H1 (cell line): Measurements from ENCODE around the gene PALM. TPM values are rescaled to one million over a fixed set of nuclear protein-coding genes. Genes with fewer than 3 reads are reported as not detected.

Experiments
- CTCF ChIA-PET: fragments of 300-600 bp; sonication (Branson Sonifier 250); formaldehyde crosslinking; loops from one replicate; lab custom pipeline; 2021; ENCODE audit not compliant: partially characterized antibody; lab: Charles Lee
- POLR2A ChIA-PET: fragments of 300-600 bp; sonication (Branson Sonifier 250); formaldehyde crosslinking; loops from one replicate; lab custom pipeline; 2021; ENCODE audit warnings: inconsistent platforms; ENCODE audit not compliant: partially characterized antibody; lab: Charles Lee
- DNase-seq, 2 experiments: peaks; one replicate each; pipeline versions ENCODE4 v3.0.0 to v3.0.0-alpha.2; 2010 to 2022; ENCODE audit warnings: low spot score in 2 of 2, low read depth in 1 of 2, mixed read lengths in 1 of 2
- FAIRE-seq: peaks from 2 replicates; lab custom pipeline; 2011; peaks lifted over from hg19 to GRCh38; lab: Jason Lieb, UNC
- H2AFZ ChIP-seq: 2 replicates; pipeline ENCODE4 v1.8.1; 2012; ENCODE audit warnings: low read length, inconsistent platforms
- H2AK5ac ChIP-seq: 2 replicates; pipeline ENCODE4 v1.6.1; 2013; ENCODE audit warnings: low read depth, low read length
- H2BK120ac ChIP-seq: replicated peaks from 2 replicates; pipeline ENCODE3; 2013; ENCODE audit warnings: low read depth, low read length, inconsistent platforms
- H2BK12ac ChIP-seq: 2 replicates; pipeline ENCODE4 v1.6.1; 2013; ENCODE audit warnings: low read depth, low read length
- H2BK15ac ChIP-seq: 2 replicates; pipeline ENCODE4 v1.6.1; 2013; ENCODE audit warnings: low read length
- H2BK20ac ChIP-seq: 2 replicates; pipeline ENCODE4 v1.6.1; 2013; ENCODE audit warnings: low read length
- H2BK5ac ChIP-seq: 2 replicates; pipeline ENCODE4 v1.6.1; 2013; ENCODE audit warnings: low read depth, low read length
- H3K14ac ChIP-seq: 2 replicates; pipeline ENCODE4 v1.6.1; 2013; ENCODE audit warnings: inconsistent platforms; ENCODE audit not compliant: insufficient read length
- H3K18ac ChIP-seq: 2 replicates; pipeline ENCODE4 v1.6.1; 2013; ENCODE audit warnings: low read length; ENCODE audit errors: extremely low read depth
- H3K23ac ChIP-seq: 2 replicates; pipeline ENCODE4 v1.6.1; 2013; ENCODE audit warnings: inconsistent platforms; ENCODE audit not compliant: insufficient read length
- H3K23me2 ChIP-seq: 2 replicates; pipeline ENCODE4 v1.6.1; 2013; ENCODE audit warnings: low read depth, low read length
- H3K27ac ChIP-seq: 2 replicates; pipeline ENCODE4 v1.6.1; 2011; ENCODE audit warnings: low read depth, low read length, inconsistent platforms
- H3K27me3 ChIP-seq, 4 experiments: replicated peaks in 1 of 4; 1 replicate in 1 of 4; 2 replicates in 3 of 4; pipeline versions ENCODE4 v1.6.1 to v1.8.1; 2011 to 2013; ENCODE audit warnings: low read length in 3 of 4, mild to moderate bottlenecking in 3 of 4, inconsistent platforms in 2 of 4, mixed read lengths in 2 of 4, moderate library complexity in 1 of 4; ENCODE audit not compliant: control insufficient read depth in 3 of 4, insufficient read depth in 3 of 4; ENCODE audit errors: extremely low read depth in 1 of 4
- H3K36me3 ChIP-seq, 4 experiments: 2 replicates each; pipeline versions ENCODE4 v1.6.1 to v1.8.1; 2011 to 2013; ENCODE audit warnings: mild to moderate bottlenecking in 4 of 4, low read length in 3 of 4, moderate library complexity in 2 of 4, control low read depth in 1 of 4, inconsistent platforms in 1 of 4; ENCODE audit not compliant: insufficient read depth in 4 of 4, control insufficient read depth in 2 of 4
- H3K4ac ChIP-seq: replicated peaks from 2 replicates; pipeline ENCODE3; 2013; ENCODE audit warnings: low read length, low read depth, mixed read lengths, inconsistent platforms; ENCODE audit not compliant: insufficient read length
- H3K4me1 ChIP-seq, 4 experiments: replicated peaks in 1 of 4; 1 replicate in 1 of 4; 2 replicates in 3 of 4; pipeline versions ENCODE4 v1.6.1 to v1.8.1; 2011 to 2013; ENCODE audit warnings: low read length in 3 of 4, inconsistent platforms in 2 of 4, mixed read lengths in 1 of 4; ENCODE audit not compliant: insufficient read depth in 4 of 4, control insufficient read depth in 3 of 4
- H3K4me2 ChIP-seq, 2 experiments: 2 replicates each; pipeline versions ENCODE4 v1.6.1 to v1.8.1; 2011 to 2013; ENCODE audit warnings: low read depth in 2 of 2, low read length in 2 of 2, control low read depth in 1 of 2, inconsistent platforms in 1 of 2, mild to moderate bottlenecking in 1 of 2; ENCODE audit not compliant: insufficient read depth in 1 of 2
- H3K4me3 ChIP-seq, 4 experiments: fragments of 200-600, 300-600 bp in 1 of 4; sonication (generic), shearing (Covaris generic), sonication (Bioruptor Twin) in 1 of 4; 2 replicates each; pipeline versions ENCODE4 v1.5.1 to v1.8.1; 2011 to 2016; ENCODE audit warnings: low read length in 4 of 4, low read depth in 3 of 4, control low read depth in 2 of 4, inconsistent platforms in 2 of 4, mild to moderate bottlenecking in 2 of 4, mixed read lengths in 1 of 4, moderate library complexity in 1 of 4; ENCODE audit not compliant: insufficient read depth in 2 of 4; ENCODE audit errors: extremely low read depth in 1 of 4
- H3K56ac ChIP-seq: replicated peaks from 2 replicates; pipeline ENCODE3; 2013; ENCODE audit warnings: low read depth, mild to moderate bottlenecking, mixed read lengths, low read length, inconsistent platforms; ENCODE audit not compliant: insufficient read length
- H3K79me1 ChIP-seq: 2 replicates; pipeline ENCODE4 v1.6.1; 2013; ENCODE audit warnings: low read depth, low read length, control low read depth
- H3K79me2 ChIP-seq, 2 experiments: 2 replicates each; pipeline versions ENCODE4 v1.6.1 to v1.8.1; 2012 to 2013; ENCODE audit warnings: low read length in 2 of 2, mild to moderate bottlenecking in 2 of 2, inconsistent platforms in 1 of 2; ENCODE audit not compliant: insufficient read depth in 2 of 2, control insufficient read depth in 1 of 2
- H3K9ac ChIP-seq, 4 experiments: replicated peaks in 1 of 4; 1 replicate in 1 of 4; 2 replicates in 3 of 4; pipeline versions ENCODE4 v1.6.1 to v1.8.1; 2011 to 2013; ENCODE audit warnings: low read depth in 3 of 4, low read length in 3 of 4, control low read depth in 2 of 4, mild to moderate bottlenecking in 2 of 4, moderate library complexity in 2 of 4, inconsistent platforms in 1 of 4; ENCODE audit errors: extremely low read depth in 1 of 4
- H3K9me3 ChIP-seq, 2 experiments: 2 replicates each; pipeline versions ENCODE4 v1.6.1 to v1.8.1; 2012 to 2013; ENCODE audit warnings: mild to moderate bottlenecking in 2 of 2, moderate library complexity in 2 of 2, control low read depth in 1 of 2, inconsistent platforms in 1 of 2, low read depth in 1 of 2, low read length in 1 of 2, mixed read lengths in 1 of 2; ENCODE audit not compliant: insufficient read depth in 2 of 2
- H4K20me1 ChIP-seq, 2 experiments: replicated peaks in 1 of 2; 2 replicates each; pipeline versions ENCODE3 to v1.8.1; 2011 to 2013; ENCODE audit warnings: inconsistent platforms in 2 of 2, low read length in 2 of 2, mild to moderate bottlenecking in 1 of 2; ENCODE audit not compliant: insufficient read depth in 2 of 2, control insufficient read depth in 1 of 2
- H4K5ac ChIP-seq: 2 replicates; pipeline ENCODE4 v1.6.1; 2013; ENCODE audit warnings: low read length, low read depth, mixed read lengths, inconsistent platforms; ENCODE audit not compliant: insufficient read length
- H4K8ac ChIP-seq: 2 replicates; pipeline ENCODE4 v1.8.0; 2013; ENCODE audit warnings: mild to moderate bottlenecking, moderate library complexity, low read length, inconsistent platforms; ENCODE audit not compliant: insufficient read depth; ENCODE audit errors: extremely low read depth
- H4K91ac ChIP-seq: replicated peaks from 2 replicates; pipeline ENCODE3; 2013; ENCODE audit warnings: low read length, mixed read lengths, inconsistent platforms; ENCODE audit not compliant: insufficient read length
- ASH2L ChIP-seq: fragments of 200-600, 300-600 bp; sonication (generic); IDR thresholded peaks from one replicate; pipeline ENCODE4 v1.7.1; 2017; ENCODE audit warnings: low read length
- CTBP2 ChIP-seq: IDR thresholded peaks from 2 replicates; pipeline ENCODE4 v1.7.0; 2011; ENCODE audit warnings: borderline replicate concordance, mild to moderate bottlenecking, moderate library complexity, mixed read lengths, low read length; ENCODE audit not compliant: insufficient read depth, insufficient read length
- EP300 ChIP-seq, 2 experiments: IDR thresholded peaks; 1 replicate in 1 of 2; 2 replicates in 1 of 2; pipeline ENCODE4 v1.6.1; 2011 to 2012; ENCODE audit warnings: low read depth in 2 of 2, low read length in 2 of 2, mild to moderate bottlenecking in 2 of 2, borderline replicate concordance in 1 of 2, inconsistent platforms in 1 of 2, moderate library complexity in 1 of 2
- HDAC2 ChIP-seq, 2 experiments: fragments of 300-600 bp in 1 of 2; sonication (generic) in 1 of 2; IDR thresholded peaks; 2 replicates each; pipeline ENCODE4 v1.6.1; 2011 to 2012; ENCODE audit warnings: low read depth in 2 of 2, low read length in 2 of 2, mild to moderate bottlenecking in 2 of 2, moderate library complexity in 2 of 2, borderline replicate concordance in 1 of 2, inconsistent platforms in 1 of 2
- RNF2 ChIP-seq: fragments of 200-900, 300-1000 bp; sonication (generic); IDR thresholded peaks from 2 replicates; pipeline ENCODE4 v1.7.1; 2016; ENCODE audit warnings: borderline replicate concordance, low read depth, mild to moderate bottlenecking, antibody characterized with exemption, low read length; ENCODE audit not compliant: poor library complexity, severe bottlenecking; ENCODE audit errors: missing control alignments
- SIX5 ChIP-seq: IDR thresholded peaks from 2 replicates; pipeline ENCODE4 v1.6.1; 2011; ENCODE audit warnings: mild to moderate bottlenecking, low read depth, low read length
- SP4 ChIP-seq: IDR thresholded peaks from 2 replicates; pipeline ENCODE4 v1.6.1; 2012; ENCODE audit warnings: low read length, inconsistent platforms
- WGBS, 2 experiments: shearing (Covaris generic) in 1 of 2; methylation state at CpG; one replicate each; pipeline versions ENCODE4 v1.1.6 to v1.1.7; 2013 to 2015; ENCODE audit warnings: low lambda C conversion rate in 2 of 2, mixed read lengths in 2 of 2, inconsistent platforms in 1 of 2, low coverage in 1 of 2, missing lambda C conversion rate in 1 of 2; ENCODE audit not compliant: insufficient replicate concordance in 2 of 2, insufficient coverage in 1 of 2, insufficient read length in 1 of 2; ENCODE audit errors: extremely low coverage in 1 of 2, missing lambda C conversion rate in 1 of 2; 5-methylcytosine and 5-hydroxymethylcytosine counted together
- polyA plus RNA-seq, 7 experiments: library from polyadenylated mRNA; depleted of rRNA in 3 of 7; stranded (reverse) in 5 of 7; unstranded in 2 of 7; fragments of >200 nt in 5 of 7; fragments of 200-250 nt in 2 of 7; gene quantifications; 1 replicate in 5 of 7; 2 replicates in 1 of 7; 4 replicates in 1 of 7; pipeline versions ENCODE4 v1.2.1 to v1.2.3, GENCODE V29; 2011 to 2013; ENCODE audit warnings: missing spikeins in 2 of 7, mixed read lengths in 2 of 7
- total RNA-seq: library from RNA; stranded (reverse); fragmentation: NEBNext Ultra II Directional; extraction: Animal tissue kit (Norgen Biotek cat#: 25700); gene quantifications from 2 replicates; pipeline ENCODE4 v1.2.1, GENCODE V29; 2021

The PALM gene
- total and polyA plus RNA-seq, 2 of the 8 experiments (the other 6 are each of a cell fraction or from before 2014, with no cell fraction given) = 5.7 to 16.5 TPM

- H2BK15ac ChIP-seq = no peak overlapping the region
- TF ChIP-seq ASH2L (no peak), SP4 (no peak), SIX5 (no peak), EP300 (IDR thresholded peaks at IDR 0.05; ENCODE audit: borderline replicate concordance in 1 of 2, low read depth in 2 of 2, low read length in 2 of 2) (no peak), CTBP2 (no peak), RNF2 (no peak), HDAC2 (IDR thresholded peaks at IDR 0.05; ENCODE audit: borderline replicate concordance in 1 of 2, low read depth in 2 of 2, low read length in 2 of 2) (no peak)
- no peak overlapping the region for H2BK20ac ChIP-seq
- no peak overlapping the region for H4K8ac ChIP-seq
- no peak overlapping the region for H2AFZ ChIP-seq
- H2BK12ac ChIP-seq = no peak overlapping the region
- H3K79me2 ChIP-seq = no peaks in the 10 kb centered on the region
- no peak overlapping the region for H4K91ac ChIP-seq
- H3K36me3 ChIP-seq = no peaks in the 10 kb centered on the region; a peak in 1 of 8 replicates
- H3K9ac ChIP-seq = no peak overlapping the region
- H3K23ac ChIP-seq = no peak overlapping the region
- H4K5ac ChIP-seq = no peak overlapping the region
- no peaks in the 10 kb centered on the region for H3K23me2 ChIP-seq
- H2BK120ac ChIP-seq = no peak overlapping the region
- DNase-seq (no peak), FAIRE-seq (no peak)
- H3K79me1 ChIP-seq = no peaks in the 10 kb centered on the region; the same call in 1 of the 2 replicates
- H2AK5ac ChIP-seq = no peak overlapping the region
- H3K4me2 ChIP-seq = no peak overlapping the region
- POLR2A ChIA-PET = interaction anchor here (1.6 kb wide), 1 partner anchor 43 kb away, joined by 3 read pairs; no protein-coding TSS in a partner anchor
- H3K18ac ChIP-seq = no peak overlapping the region
- CTCF ChIA-PET = interaction anchor here (1.4 to 1.7 kb wide), 3 partner anchors 13 to 15 kb away, joined by 4 to 6 read pairs (median 4); partner anchors contain the start of gene PALM
- no peak overlapping the region for H3K4me3 ChIP-seq
- peaks cover 0 to 3% (median 1%) of the 10 kb centered on the region in 4 experiments; a peak in 4 of 7 replicates for H3K4me1 ChIP-seq
- WGBS, 2 experiments = 91% methylated on average over 16 of the region's 18 CpGs; no CpG with 5 or more reads in 1 of the 2 experiments
- H3K9me3 ChIP-seq = no peaks in the 10 kb centered on the region
- H4K20me1 ChIP-seq = no peaks in the 10 kb centered on the region
- H3K4ac ChIP-seq = no peak overlapping the region
- no peak overlapping the region for H3K27ac ChIP-seq
- no peak overlapping the region for H2BK5ac ChIP-seq
- H3K27me3 ChIP-seq = no peaks in the 10 kb centered on the region
- H3K56ac ChIP-seq = no peak overlapping the region
- no peak overlapping the region for H3K14ac ChIP-seq
These were observed 15.0 kb downstream of the PALM start for GRCh38 chr19:723714-724113.
